Activated naive CD8-positive, alpha-beta T cell treated with anti-CD3 and anti-CD28 coated beads for 36 hours (primary cell): Measurements from ENCODE around the gene NBAS. TPM values are rescaled to one million over a fixed set of nuclear protein-coding genes. Genes with fewer than 3 reads are reported as not detected.
A peak's percentile ranks its signal among the peaks of the same experiment; 100 is the strongest.
"Not testable (repeated sequence)": the region's sequence is repeated elsewhere in the genome, so short reads cannot be mapped to it uniquely, and the experiment has no call there.

ENCODE experiments used
- DNase-seq: peaks from one replicate; pipeline ENCODE4 v3.0.0; 2021
- H3K27ac Mint-ChIP-seq: one replicate; pipeline ENCODE4 v1.8.0; 2022; ENCODE audit warnings: mild to moderate bottlenecking, moderate library complexity, mixed read lengths
- H3K27me3 Mint-ChIP-seq: one replicate; pipeline ENCODE4 v1.8.0; 2022; ENCODE audit warnings: mild to moderate bottlenecking, mixed read lengths
- H3K36me3 Mint-ChIP-seq: one replicate; pipeline ENCODE4 v1.8.0; 2021; ENCODE audit warnings: mild to moderate bottlenecking, mixed read lengths
- H3K4me1 Mint-ChIP-seq: one replicate; pipeline ENCODE4 v1.8.0; 2021; ENCODE audit warnings: mixed read lengths
- H3K4me3 Mint-ChIP-seq: one replicate; pipeline ENCODE4 v1.8.0; 2022; ENCODE audit warnings: mild to moderate bottlenecking, moderate library complexity, mixed read lengths
- H3K9me3 Mint-ChIP-seq: one replicate; pipeline ENCODE4 v1.8.0; 2022; ENCODE audit warnings: mixed read lengths
- total RNA-seq, 2 experiments: library from RNA; stranded (reverse); gene quantifications; one replicate each; pipeline ENCODE4 v1.2.3, GENCODE V29; 2021

The NBAS gene
- total RNA-seq, 2 experiments from 2014 or later = 34.1 to 38.2 TPM

DNA sequence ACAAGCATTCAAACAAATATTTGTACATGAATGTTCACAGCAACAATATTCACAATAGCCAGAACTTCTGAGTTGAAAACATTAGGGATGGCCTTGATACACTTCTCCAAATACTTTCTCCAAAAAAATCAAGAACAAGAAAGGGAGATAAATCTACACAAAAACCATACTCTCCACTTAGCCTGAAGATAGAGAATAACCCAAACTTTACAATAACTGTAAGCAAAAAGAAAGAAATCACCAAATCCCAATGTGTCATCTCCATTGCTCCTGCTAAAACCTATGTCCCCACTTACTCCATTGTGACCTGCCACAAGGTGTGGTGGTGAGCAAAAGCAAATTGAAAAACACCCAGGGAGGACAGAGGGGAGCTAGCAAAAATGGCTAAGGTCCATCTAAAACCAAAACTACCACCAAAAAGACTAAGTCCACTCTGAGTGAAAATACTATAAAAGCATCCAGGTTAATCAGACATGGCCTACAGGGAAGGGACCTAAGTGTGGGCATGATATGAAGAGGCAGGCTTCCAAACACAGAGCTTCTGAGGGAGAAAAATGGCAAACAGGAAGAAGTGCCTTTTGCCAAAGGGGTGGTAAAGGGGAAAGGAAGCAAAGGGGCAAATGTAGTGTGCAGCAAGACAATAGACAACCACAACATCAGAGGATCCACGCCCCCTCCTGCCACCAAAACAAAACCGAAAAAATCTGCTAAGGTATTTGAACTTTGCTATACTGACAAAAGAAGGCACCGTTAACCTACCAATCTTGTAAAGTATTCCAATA is 56.1 kb downstream of the NBAS start:
- peaks cover 7% of the 10 kb centered on the region for H3K4me1 Mint-ChIP-seq

DNA sequence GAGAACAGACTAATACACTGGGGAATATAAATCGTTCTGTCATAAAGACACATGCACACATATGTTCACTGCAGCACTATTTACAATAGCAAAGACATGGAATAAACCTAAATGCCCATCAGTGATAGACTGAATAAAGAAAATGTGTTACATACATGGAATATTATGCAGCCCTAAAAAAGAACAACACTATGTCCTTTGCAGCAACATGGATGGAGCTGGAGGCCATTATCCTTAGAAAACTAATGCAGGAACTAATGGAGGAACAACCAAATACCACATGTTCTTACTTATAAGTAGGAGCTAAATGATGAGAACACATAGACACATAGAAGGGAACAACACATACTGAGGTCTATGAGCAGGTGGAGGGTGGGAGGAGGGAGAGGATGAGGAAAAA is 61.9 kb downstream of the NBAS start:
- H3K36me3 Mint-ChIP-seq = peaks cover 34% of the 10 kb centered on the region

More for the DNA sequence above, 56.1 kb downstream of the NBAS start:
- no peak for DNase-seq
- Mint-ChIP-seq H3K27me3 (no peaks in the 10 kb centered on the region), H3K27ac (peak overlapping the region; percentile 49), H3K4me3 (no peak overlapping the region), H3K9me3 (no peaks in the 10 kb centered on the region), H3K36me3 (peaks cover 28% of the 10 kb centered on the region)

DNA sequence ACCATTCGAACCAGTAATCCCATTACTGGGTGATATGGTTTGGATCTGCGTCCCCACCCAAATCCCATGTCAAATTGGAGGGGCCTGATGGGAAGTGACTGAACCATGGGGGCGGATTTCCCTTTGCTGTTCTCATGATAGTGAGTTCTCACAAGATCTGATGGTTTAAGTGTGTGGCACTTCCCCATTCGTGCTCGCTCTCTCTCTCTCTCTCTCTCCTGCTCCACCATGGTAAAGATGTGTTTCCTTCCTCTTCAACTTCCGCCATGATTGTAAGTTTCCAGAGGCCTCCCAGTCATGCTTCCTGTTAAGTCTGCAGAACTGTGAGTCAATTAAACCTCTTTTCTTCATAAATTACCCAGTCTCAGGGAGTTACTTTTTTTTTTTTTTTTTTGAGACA is 62.6 kb downstream of the NBAS start:
- no peaks in the 10 kb centered on the region for H3K4me1 Mint-ChIP-seq
- H3K9me3 Mint-ChIP-seq = peaks cover 3% of the 10 kb centered on the region
- no peak overlapping the region for H3K4me3 Mint-ChIP-seq
- no peak overlapping the region for H3K27ac Mint-ChIP-seq
- H3K27me3 Mint-ChIP-seq = no peaks in the 10 kb centered on the region
- DNase-seq = no peak
- peaks cover 34% of the 10 kb centered on the region for H3K36me3 Mint-ChIP-seq

More for the DNA sequence above, 61.9 kb downstream of the NBAS start:
- H3K27ac Mint-ChIP-seq, DNase-seq, H3K4me1 Mint-ChIP-seq, H3K27me3 Mint-ChIP-seq, H3K9me3 Mint-ChIP-seq, H3K4me3 Mint-ChIP-seq: not testable (repeated sequence)

DNA sequence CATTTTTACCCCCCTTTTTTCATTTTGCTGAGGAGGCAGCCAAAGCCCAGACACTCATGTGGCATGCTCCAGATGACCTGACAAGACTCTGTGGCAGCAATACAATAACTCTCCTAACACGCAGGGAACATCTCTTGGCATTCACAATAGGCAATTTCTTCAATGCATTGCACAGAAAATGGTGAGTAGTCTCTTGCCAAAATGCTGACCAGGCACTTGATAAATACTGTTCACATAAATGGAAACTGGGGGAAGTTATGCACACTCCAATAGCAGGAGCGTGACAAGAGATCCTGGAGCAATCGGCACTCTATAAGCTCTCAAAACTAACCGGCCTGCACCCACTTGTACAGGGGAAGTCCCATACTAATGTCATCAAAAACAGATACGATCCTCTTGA is 66.3 kb downstream of the NBAS start:
- Mint-ChIP-seq H3K4me3 (no peak overlapping the region), H3K4me1 (peaks cover 2% of the 10 kb centered on the region), H3K27ac (no peak overlapping the region), H3K36me3 (peaks cover 20% of the 10 kb centered on the region), H3K9me3 (peaks cover 3% of the 10 kb centered on the region), H3K27me3 (no peaks in the 10 kb centered on the region)
- DNase-seq = no peak

DNA sequence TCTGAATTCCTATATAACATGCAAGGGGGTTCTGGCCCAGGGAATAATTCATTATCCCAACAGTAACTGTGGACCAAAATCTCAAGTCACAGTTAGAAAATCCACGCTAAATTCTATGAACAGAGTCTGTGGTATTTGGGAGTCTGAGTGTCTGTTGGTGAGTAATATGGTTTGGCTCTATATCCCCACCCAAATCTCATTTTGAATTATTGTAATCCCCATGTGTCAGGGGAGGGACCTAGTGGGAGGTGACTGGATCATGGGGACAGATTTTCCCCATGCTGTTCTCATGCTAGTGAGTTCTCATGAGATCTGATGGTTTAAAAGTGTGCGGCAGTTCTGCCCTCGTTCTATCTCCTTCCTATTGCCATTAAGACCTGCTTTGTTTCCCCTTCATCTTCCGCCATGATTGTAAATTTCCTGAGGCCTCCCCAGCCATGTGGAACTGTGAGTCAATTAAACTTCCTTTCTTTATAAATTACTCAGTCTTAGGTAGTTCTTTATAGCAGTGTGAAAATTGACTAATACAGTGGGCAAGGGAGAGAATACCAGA is 68.3 kb downstream of the NBAS start:
- H3K36me3 Mint-ChIP-seq = peaks cover 12% of the 10 kb centered on the region
- H3K9me3 Mint-ChIP-seq = no peaks in the 10 kb centered on the region
- no peak overlapping the region for H3K27ac Mint-ChIP-seq
- no peak overlapping the region for H3K4me3 Mint-ChIP-seq
- no peak for DNase-seq
- peaks cover 6% of the 10 kb centered on the region for H3K4me1 Mint-ChIP-seq
- H3K27me3 Mint-ChIP-seq = no peaks in the 10 kb centered on the region

DNA sequence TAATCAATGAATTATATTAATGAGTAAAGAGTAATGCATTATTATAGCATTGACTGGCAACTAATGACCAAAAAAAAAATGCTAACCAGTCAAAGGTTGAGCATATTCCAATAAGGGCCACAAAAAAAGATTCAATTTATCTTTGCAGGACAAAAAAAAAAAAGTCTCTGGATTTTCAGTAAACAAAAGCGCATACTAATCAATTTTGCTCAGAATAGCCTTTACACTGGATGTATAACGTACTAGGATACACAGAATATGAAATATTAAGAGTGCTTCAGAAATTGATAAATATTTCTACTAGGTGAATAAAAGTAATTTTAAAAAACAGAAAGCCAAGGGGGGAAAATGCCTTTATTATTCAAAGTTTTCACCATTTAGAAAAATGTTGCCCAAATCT is 74.4 kb downstream of the NBAS start:
- DNase-seq = no peak
- no peaks in the 10 kb centered on the region for H3K27me3 Mint-ChIP-seq
- H3K4me3 Mint-ChIP-seq = no peak overlapping the region
- no peaks in the 10 kb centered on the region for H3K9me3 Mint-ChIP-seq
- peaks cover 6% of the 10 kb centered on the region for H3K4me1 Mint-ChIP-seq
- peaks cover 24% of the 10 kb centered on the region for H3K36me3 Mint-ChIP-seq
- H3K27ac Mint-ChIP-seq = no peak overlapping the region

DNA sequence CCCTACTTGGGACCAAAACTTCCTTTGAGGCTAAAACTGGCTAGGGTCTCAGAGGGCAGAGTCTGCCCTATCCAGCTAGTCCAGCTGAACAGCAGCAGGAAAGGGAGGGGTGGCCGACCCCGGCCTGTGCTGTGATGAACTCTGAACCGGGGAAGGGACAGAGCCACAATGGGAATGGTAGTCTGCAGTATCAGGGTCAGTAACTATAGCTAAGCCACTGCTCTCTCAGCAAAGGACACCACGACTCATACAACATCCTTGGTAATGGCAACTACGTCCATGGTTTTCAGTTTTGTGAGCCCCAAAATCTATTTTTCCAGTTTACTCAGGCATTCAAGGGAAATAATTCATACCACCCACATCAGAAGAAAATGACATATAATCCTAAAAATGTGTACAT is 75.2 kb downstream of the NBAS start:
- peaks cover 31% of the 10 kb centered on the region for H3K36me3 Mint-ChIP-seq
- no peak overlapping the region for H3K4me3 Mint-ChIP-seq
- no peaks in the 10 kb centered on the region for H3K9me3 Mint-ChIP-seq
- peaks cover 6% of the 10 kb centered on the region for H3K4me1 Mint-ChIP-seq
- DNase-seq = no peak
- H3K27me3 Mint-ChIP-seq = no peaks in the 10 kb centered on the region
- no peak overlapping the region for H3K27ac Mint-ChIP-seq

DNA sequence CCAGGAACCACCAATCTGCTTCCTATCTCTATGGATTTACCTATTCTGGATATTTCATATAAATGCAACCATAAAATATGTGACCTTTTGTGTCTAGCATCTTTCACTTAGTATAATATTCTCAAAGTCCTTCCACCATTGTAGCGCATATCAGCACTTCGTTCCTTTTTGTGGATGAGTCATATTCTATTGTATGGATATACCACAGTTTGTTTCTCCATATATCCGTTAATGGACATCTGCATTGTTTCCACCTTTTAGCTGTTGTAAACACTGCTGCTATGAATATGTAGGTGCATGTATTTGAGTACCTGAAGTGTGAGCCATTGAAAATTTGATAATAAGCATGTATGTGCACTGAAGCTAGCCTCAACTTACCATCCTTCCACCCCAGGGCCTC is 80.1 kb downstream of the NBAS start:
- Mint-ChIP-seq H3K4me3 (no peak overlapping the region), H3K27me3 (no peaks in the 10 kb centered on the region), H3K9me3 (no peaks in the 10 kb centered on the region), H3K27ac (no peak overlapping the region), H3K4me1 (no peaks in the 10 kb centered on the region), H3K36me3 (peaks cover 38% of the 10 kb centered on the region)
- DNase-seq = no peak

DNA sequence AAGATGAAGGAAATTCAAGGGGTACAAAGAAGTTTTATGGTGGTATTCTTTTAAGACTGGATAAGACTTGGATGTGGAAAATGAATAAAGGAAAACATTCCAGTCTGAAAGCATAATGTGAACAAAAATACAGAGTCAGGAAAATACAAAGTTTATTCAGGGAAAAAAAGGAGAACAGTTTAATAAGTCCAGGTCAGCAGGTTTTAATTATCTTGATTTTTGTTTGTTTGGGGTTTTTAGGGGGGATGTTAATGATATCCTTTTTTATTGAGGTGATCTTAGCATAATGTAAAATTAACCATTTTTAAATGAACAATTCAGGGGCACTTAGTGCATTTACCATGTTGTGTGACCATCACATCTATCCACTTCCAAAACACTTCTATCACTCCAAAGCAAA is 80.6 kb downstream of the NBAS start:
- Mint-ChIP-seq H3K4me1 (no peaks in the 10 kb centered on the region), H3K36me3 (peaks cover 39% of the 10 kb centered on the region), H3K27me3 (no peaks in the 10 kb centered on the region), H3K9me3 (no peaks in the 10 kb centered on the region), H3K27ac (no peak overlapping the region), H3K4me3 (no peak overlapping the region)
- no peak for DNase-seq

DNA sequence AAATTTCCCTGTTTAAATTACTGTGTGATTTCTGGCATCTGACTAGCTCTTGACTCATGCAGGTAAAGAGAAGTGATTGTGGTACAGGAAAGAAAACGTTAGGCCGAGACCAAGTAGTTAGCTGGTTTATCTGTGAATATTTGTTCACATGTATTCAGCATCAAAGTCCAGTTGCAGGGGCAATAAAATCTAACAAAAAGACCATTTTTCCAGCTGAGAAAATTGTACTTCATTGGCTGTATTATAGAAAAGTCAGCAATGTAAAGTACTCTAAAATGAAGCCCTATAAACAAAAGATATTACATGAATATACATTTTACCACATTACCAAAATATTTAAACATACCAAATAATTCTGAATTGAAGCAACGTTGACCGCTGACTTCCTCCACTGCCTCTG is 88.3 kb downstream of the NBAS start:
- H3K36me3 Mint-ChIP-seq = peaks cover 56% of the 10 kb centered on the region

DNA sequence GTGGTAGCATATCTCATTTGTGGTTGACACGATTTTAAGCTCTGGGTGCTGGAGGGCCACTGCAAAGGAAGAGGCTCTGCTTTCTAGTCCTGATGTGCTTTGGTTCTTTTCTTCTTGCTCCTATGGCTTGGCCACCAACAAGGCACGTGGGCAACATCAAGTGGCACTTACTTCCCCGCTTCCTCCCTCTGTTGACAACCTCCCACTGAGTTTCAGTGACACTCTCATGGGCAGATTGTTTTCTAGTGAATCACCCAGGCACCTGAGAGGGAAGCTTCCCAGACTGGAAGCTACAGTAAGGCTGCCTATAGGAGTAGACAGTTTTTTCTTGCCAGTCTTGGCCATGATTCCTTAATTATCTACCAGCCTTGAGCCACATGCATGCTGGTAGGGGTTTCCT is 89.0 kb downstream of the NBAS start:
- DNase-seq = no peak
- Mint-ChIP-seq H3K27ac (no peak overlapping the region), H3K27me3 (no peaks in the 10 kb centered on the region), H3K4me3 (no peak overlapping the region), H3K36me3 (peaks cover 58% of the 10 kb centered on the region), H3K9me3 (peaks cover 4% of the 10 kb centered on the region), H3K4me1 (no peaks in the 10 kb centered on the region)

More for the DNA sequence above, 88.3 kb downstream of the NBAS start:
- Mint-ChIP-seq H3K9me3 (peaks cover 4% of the 10 kb centered on the region), H3K27ac (no peak overlapping the region), H3K4me3 (no peak overlapping the region), H3K4me1 (no peaks in the 10 kb centered on the region), H3K27me3 (no peaks in the 10 kb centered on the region)
- no peak for DNase-seq

DNA sequence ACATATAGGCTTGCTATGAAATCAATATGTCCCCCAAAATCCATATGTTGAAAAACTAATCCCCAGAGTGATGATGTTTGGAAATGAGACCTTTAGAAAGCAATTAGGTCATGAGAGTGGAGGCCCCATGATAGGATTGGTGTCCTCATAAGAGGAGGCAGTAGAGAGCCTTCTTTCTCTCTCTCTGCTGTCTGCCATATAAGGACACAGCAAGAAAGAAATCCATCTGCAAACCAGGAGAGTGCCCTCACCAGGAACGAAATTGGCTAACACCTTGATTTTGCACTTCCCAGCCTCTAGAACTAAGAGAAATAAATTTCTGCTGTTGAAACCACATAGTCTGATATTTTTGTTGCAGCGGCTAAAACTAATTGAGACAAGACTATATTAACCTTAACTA is 89.5 kb downstream of the NBAS start:
- H3K36me3 Mint-ChIP-seq = peaks cover 58% of the 10 kb centered on the region
- H3K27ac Mint-ChIP-seq = no peak overlapping the region
- H3K4me3 Mint-ChIP-seq = no peak overlapping the region
- no peaks in the 10 kb centered on the region for H3K4me1 Mint-ChIP-seq
- DNase-seq = no peak
- H3K9me3 Mint-ChIP-seq = peaks cover 4% of the 10 kb centered on the region
- no peaks in the 10 kb centered on the region for H3K27me3 Mint-ChIP-seq

DNA sequence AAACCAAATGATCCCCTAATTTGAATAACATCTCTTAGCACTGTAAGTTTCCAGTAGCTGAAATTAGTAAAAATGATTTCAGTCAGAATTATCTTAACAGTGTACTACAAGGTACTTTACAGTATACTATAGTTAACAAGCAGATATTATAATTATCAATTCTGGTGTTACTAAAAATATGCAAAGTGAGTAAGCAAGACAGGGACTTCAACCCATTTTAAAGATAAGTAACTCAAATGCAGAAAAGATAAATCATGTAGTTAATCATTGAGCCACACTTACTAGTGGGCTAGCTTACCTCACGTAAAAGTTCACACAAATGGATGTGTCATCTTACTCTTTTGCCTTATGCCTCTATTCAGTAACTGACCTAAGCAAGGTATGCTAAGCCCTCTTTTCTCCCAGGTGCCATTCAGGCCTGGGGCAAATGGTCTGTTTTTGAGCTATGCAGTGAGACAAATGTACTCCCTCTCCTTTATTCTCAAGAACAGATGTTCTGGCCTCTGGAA is 101.0 kb downstream of the NBAS start:
- DNase-seq = no peak
- Mint-ChIP-seq H3K36me3 (peaks cover 22% of the 10 kb centered on the region), H3K4me1 (no peaks in the 10 kb centered on the region), H3K27ac (no peak overlapping the region), H3K9me3 (no peaks in the 10 kb centered on the region), H3K4me3 (no peak overlapping the region), H3K27me3 (no peaks in the 10 kb centered on the region)

DNA sequence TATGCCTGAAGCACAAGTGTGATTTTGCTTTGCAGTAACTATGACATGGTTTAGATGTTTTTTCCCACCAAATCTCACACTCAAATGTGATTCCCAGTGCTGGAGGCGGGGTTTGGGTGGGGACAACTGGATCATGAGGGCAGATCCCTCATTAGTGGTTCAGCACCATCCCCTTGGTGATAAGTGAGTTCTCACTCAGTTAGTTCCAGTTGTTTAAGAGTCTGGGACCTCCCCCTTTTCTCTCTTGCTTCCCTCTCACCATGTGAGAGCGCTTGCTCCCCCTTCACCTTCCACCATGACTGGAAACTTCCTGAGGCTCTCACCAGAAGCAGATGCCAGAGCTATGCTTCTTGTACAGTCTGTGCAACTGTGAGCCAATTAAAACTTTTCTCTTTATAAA is 102.9 kb downstream of the NBAS start:
- no peak overlapping the region for H3K4me3 Mint-ChIP-seq
- no peak overlapping the region for H3K27ac Mint-ChIP-seq
- DNase-seq = no peak
- H3K36me3 Mint-ChIP-seq = peaks cover 16% of the 10 kb centered on the region
- no peaks in the 10 kb centered on the region for H3K27me3 Mint-ChIP-seq
- no peaks in the 10 kb centered on the region for H3K9me3 Mint-ChIP-seq
- no peaks in the 10 kb centered on the region for H3K4me1 Mint-ChIP-seq

DNA sequence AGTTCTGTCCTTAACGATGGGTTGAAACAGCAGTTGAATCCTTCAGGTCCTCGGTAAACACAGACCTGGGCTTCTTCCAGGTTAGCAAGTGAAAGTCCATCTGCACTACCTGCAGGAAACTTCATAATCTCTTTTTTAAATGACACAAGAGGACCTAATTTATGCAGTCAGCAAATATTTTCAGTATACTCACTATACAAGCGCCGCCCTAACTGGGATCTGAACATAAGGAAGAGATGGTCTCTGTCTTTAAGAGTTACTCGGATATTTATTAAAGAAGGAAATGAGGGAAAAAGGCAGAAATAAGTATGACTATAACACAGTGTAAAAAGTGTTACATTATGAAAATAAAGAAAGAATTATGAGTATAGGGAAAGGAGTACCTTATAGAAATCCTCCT is 103.3 kb downstream of the NBAS start:
- Mint-ChIP-seq H3K4me3 (no peak overlapping the region), H3K36me3 (peaks cover 17% of the 10 kb centered on the region), H3K27ac (no peak overlapping the region), H3K4me1 (no peaks in the 10 kb centered on the region), H3K27me3 (no peaks in the 10 kb centered on the region), H3K9me3 (no peaks in the 10 kb centered on the region)
- DNase-seq = no peak

DNA sequence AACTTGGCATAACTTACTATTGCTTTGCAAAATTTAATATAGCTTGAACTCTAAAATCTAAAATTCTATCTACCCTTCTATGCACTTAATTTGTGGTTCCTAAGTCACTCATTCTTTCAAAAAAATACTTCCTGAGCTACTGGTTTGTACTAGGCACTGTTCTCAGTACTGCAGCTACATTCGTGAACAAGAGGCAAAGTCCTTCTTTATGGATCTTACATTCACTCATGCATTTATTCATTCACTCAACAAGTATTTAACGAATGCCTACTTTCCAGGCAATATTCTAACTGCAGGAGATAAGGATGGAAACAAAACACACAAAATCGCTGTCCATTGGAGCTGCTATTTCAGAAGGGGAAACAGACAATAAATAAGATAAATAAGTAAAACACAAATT is 104.8 kb downstream of the NBAS start:
- no peaks in the 10 kb centered on the region for H3K9me3 Mint-ChIP-seq

More for the DNA sequence above, 104.8 kb downstream of the NBAS start:
- H3K27me3 Mint-ChIP-seq = no peaks in the 10 kb centered on the region
- no peak overlapping the region for H3K27ac Mint-ChIP-seq
- H3K4me1 Mint-ChIP-seq = no peaks in the 10 kb centered on the region
- peaks cover 20% of the 10 kb centered on the region for H3K36me3 Mint-ChIP-seq
- DNase-seq = no peak
- H3K4me3 Mint-ChIP-seq = no peak overlapping the region
